Stimulated activated effector memory CD8-positive, alpha-beta T cell treated with anti-CD3 and anti-CD28 coated beads, Interleukin-12 subunit alpha, Interleukin-12 subunit beta, amount 100 ng/mL, for 72 hours (primary cell): ENCODE measurements around the gene FAM210A.
"Not testable (repeated sequence)": the region's sequence is repeated elsewhere in the genome, so short reads cannot be mapped to it uniquely, and the experiment has no call there.

Experiments used
- ATAC-seq: fragments of 150-1000 bp; cut with Tn5 transposase; 2 replicates; pipeline ENCODE4 v1.10.0; 2021
- DNase-seq, 2 donors: peaks; one replicate each; pipeline ENCODE4 v3.0.0; 2021 to 2022; ENCODE audit warnings: low spot score in 2 of 2
- H3K27ac Mint-ChIP-seq: one replicate; pipeline ENCODE4 v1.8.0; 2022; ENCODE audit warnings: mild to moderate bottlenecking, mixed read lengths
- H3K36me3 Mint-ChIP-seq: one replicate; pipeline ENCODE4 v1.8.0; 2022; ENCODE audit warnings: mild to moderate bottlenecking, mixed read lengths
- H3K4me1 Mint-ChIP-seq: one replicate; pipeline ENCODE4 v1.8.0; 2022; ENCODE audit warnings: mixed read lengths
- H3K4me3 Mint-ChIP-seq: one replicate; pipeline ENCODE4 v1.8.0; 2022; ENCODE audit warnings: mild to moderate bottlenecking, mixed read lengths
- H3K9me3 Mint-ChIP-seq: one replicate; pipeline ENCODE4 v1.8.0; 2022; ENCODE audit warnings: mixed read lengths

FAM210A gene

GRCh38 chr18:13726232-13726971 is at the start of gene FAM210A, which contains the start of gene RNMT:
TSS of gene FAM210A (minus strand) at chr18:13726558. CDS start at chr18:13682077, 44,481 bp downstream.
TSS of gene RNMT (plus strand) at chr18:13726673. CDS start at chr18:13731518, 4,845 bp downstream.
- ATAC-seq: peak; percentile 98
- peak within 1 kb of the TSS; percentile 80 for H3K4me3 Mint-ChIP-seq
- peaks cover 49% of the 10 kb centered on the region for H3K36me3 Mint-ChIP-seq
- H3K4me1 Mint-ChIP-seq: peaks cover 62% of the 10 kb centered on the region
- peak; percentile 83 to 95 for DNase-seq
- no peaks in the 10 kb centered on the region for H3K9me3 Mint-ChIP-seq
- H3K27ac Mint-ChIP-seq: peak within 1 kb of the TSS; percentile 95

- ATAC-seq (no peak), DNase-seq (no peak)
- no peak overlapping the region for H3K27ac Mint-ChIP-seq
- H3K36me3 Mint-ChIP-seq: no peaks in the 10 kb centered on the region
- H3K4me3 Mint-ChIP-seq: no peak overlapping the region
- peaks cover 4% of the 10 kb centered on the region for H3K9me3 Mint-ChIP-seq
- H3K4me1 Mint-ChIP-seq: no peaks in the 10 kb centered on the region
These were observed 48.7 kb upstream of the FAM210A start for GRCh38 chr18:13775058-13775457.

GRCh38 chr18:13762690-13763439 is 36.5 kb upstream of the FAM210A start:
- no peak for DNase-seq
- no peak for ATAC-seq
- H3K4me3 Mint-ChIP-seq: no peak overlapping the region
- H3K9me3 Mint-ChIP-seq: peaks cover 20% of the 10 kb centered on the region
- H3K36me3 Mint-ChIP-seq: peaks cover 35% of the 10 kb centered on the region
- H3K27ac Mint-ChIP-seq: no peak overlapping the region
- no peaks in the 10 kb centered on the region for H3K4me1 Mint-ChIP-seq

GRCh38 chr18:13760047-13760446 is 33.7 kb upstream of the FAM210A start:
- Mint-ChIP-seq H3K9me3 (peaks cover 6% of the 10 kb centered on the region), H3K27ac (no peak overlapping the region), H3K4me3 (no peak overlapping the region), H3K4me1 (no peaks in the 10 kb centered on the region), H3K36me3 (peaks cover 63% of the 10 kb centered on the region)
- ATAC-seq (no peak), DNase-seq (no peak)

- peaks cover 72% of the 10 kb centered on the region for H3K36me3 Mint-ChIP-seq
- no peaks in the 10 kb centered on the region for H3K9me3 Mint-ChIP-seq
- H3K4me3 Mint-ChIP-seq: no peak overlapping the region
- no peak for ATAC-seq
- H3K4me1 Mint-ChIP-seq: no peaks in the 10 kb centered on the region
- no peak for DNase-seq
- H3K27ac Mint-ChIP-seq: no peak overlapping the region
These were observed 32.3 kb upstream of the FAM210A start for GRCh38 chr18:13758622-13759021.

- ATAC-seq (no peak), DNase-seq (no peak)
- no peak overlapping the region for H3K27ac Mint-ChIP-seq
- no peaks in the 10 kb centered on the region for H3K4me1 Mint-ChIP-seq
- no peaks in the 10 kb centered on the region for H3K9me3 Mint-ChIP-seq
- peaks cover 91% of the 10 kb centered on the region for H3K36me3 Mint-ChIP-seq
- H3K4me3 Mint-ChIP-seq: no peak overlapping the region
These were observed 30.3 kb upstream of the FAM210A start for GRCh38 chr18:13756671-13757070.

- Mint-ChIP-seq H3K9me3 (no peaks in the 10 kb centered on the region), H3K27ac (no peak overlapping the region), H3K36me3 (peaks cover 92% of the 10 kb centered on the region), H3K4me3 (no peak overlapping the region), H3K4me1 (no peaks in the 10 kb centered on the region)
- no peak for DNase-seq
- ATAC-seq: no peak
These were observed 29.9 kb upstream of the FAM210A start for GRCh38 chr18:13756261-13756660.

GRCh38 chr18:13751599-13751998 is 25.2 kb upstream of the FAM210A start:
- not testable (repeated sequence) for ATAC-seq, DNase-seq, H3K4me3 Mint-ChIP-seq, H3K9me3 Mint-ChIP-seq, H3K4me1 Mint-ChIP-seq, H3K27ac Mint-ChIP-seq
- peaks cover 97% of the 10 kb centered on the region for H3K36me3 Mint-ChIP-seq

- Mint-ChIP-seq H3K36me3 (peaks cover 97% of the 10 kb centered on the region), H3K4me1 (no peaks in the 10 kb centered on the region), H3K4me3 (no peak overlapping the region), H3K9me3 (no peaks in the 10 kb centered on the region), H3K27ac (no peak overlapping the region)
- DNase-seq (no peak), ATAC-seq (no peak)
These were observed 20.3 kb upstream of the FAM210A start for GRCh38 chr18:13746633-13747032.

GRCh38 chr18:13745696-13746095 is 19.3 kb upstream of the FAM210A start:
- H3K27ac Mint-ChIP-seq: peak overlapping the region; percentile 24
- ATAC-seq (no peak), DNase-seq (no peak)
- peaks cover 97% of the 10 kb centered on the region for H3K36me3 Mint-ChIP-seq
- no peaks in the 10 kb centered on the region for H3K4me1 Mint-ChIP-seq
- no peak overlapping the region for H3K4me3 Mint-ChIP-seq
- H3K9me3 Mint-ChIP-seq: no peaks in the 10 kb centered on the region

GRCh38 chr18:13735681-13736080 is 9.3 kb upstream of the FAM210A start:
- no peak for DNase-seq
- peaks cover 6% of the 10 kb centered on the region for H3K4me1 Mint-ChIP-seq
- H3K9me3 Mint-ChIP-seq: no peaks in the 10 kb centered on the region
- H3K36me3 Mint-ChIP-seq: peaks cover 100% of the 10 kb centered on the region
- no peak for ATAC-seq
- H3K4me3 Mint-ChIP-seq: no peak overlapping the region
- no peak overlapping the region for H3K27ac Mint-ChIP-seq

- no peaks in the 10 kb centered on the region for H3K9me3 Mint-ChIP-seq
- H3K27ac Mint-ChIP-seq: no peak overlapping the region
- H3K36me3 Mint-ChIP-seq: peaks cover 79% of the 10 kb centered on the region
- peaks cover 35% of the 10 kb centered on the region for H3K4me1 Mint-ChIP-seq
- ATAC-seq: no peak
- no peak overlapping the region for H3K4me3 Mint-ChIP-seq
- no peak for DNase-seq
These were observed 4.1 kb upstream of the FAM210A start for GRCh38 chr18:13730481-13730880.

GRCh38 chr18:13726972-13727331 is 594 bp upstream of the FAM210A start:
- peak; percentile 29 for ATAC-seq
- peak in 1 of 2 donors; percentile 5 for DNase-seq
- peak overlapping the region; percentile 80 for H3K4me3 Mint-ChIP-seq
- peaks cover 53% of the 10 kb centered on the region for H3K36me3 Mint-ChIP-seq
- peak overlapping the region; percentile 95 for H3K27ac Mint-ChIP-seq
- H3K9me3 Mint-ChIP-seq: no peaks in the 10 kb centered on the region
- peaks cover 65% of the 10 kb centered on the region for H3K4me1 Mint-ChIP-seq

GRCh38 chr18:13725566-13726231 is 659 bp downstream of the FAM210A start:
- DNase-seq: no peak
- Mint-ChIP-seq H3K36me3 (peaks cover 42% of the 10 kb centered on the region), H3K27ac (peak overlapping the region; percentile 95), H3K4me3 (peak overlapping the region; percentile 80), H3K4me1 (peaks cover 65% of the 10 kb centered on the region), H3K9me3 (no peaks in the 10 kb centered on the region)
- no peak for ATAC-seq

- Mint-ChIP-seq H3K36me3 (peaks cover 10% of the 10 kb centered on the region), H3K9me3 (no peaks in the 10 kb centered on the region), H3K4me1 (peaks cover 56% of the 10 kb centered on the region), H3K27ac (no peak overlapping the region), H3K4me3 (no peak overlapping the region)
- DNase-seq (no peak), ATAC-seq (no peak)
These were observed 5.5 kb downstream of the FAM210A start for GRCh38 chr18:13720847-13721246.
